Trophoblast cell (in vitro differentiated cells and primary cell): ENCODE results near the gene SGCD.

ENCODE experiments used
- DNase-seq, 2 donors: peaks; one replicate each; pipeline ENCODE4 v3.0.0-alpha.2; 2016
- H2AFZ ChIP-seq: 2 replicates; pipeline ENCODE4 v1.6.1; 2013; ENCODE audit warnings: low read length, moderate library complexity, mild to moderate bottlenecking; ENCODE audit not compliant: insufficient read depth, poor library complexity
- H2AK5ac ChIP-seq: 2 replicates; pipeline ENCODE4 v1.6.1; 2013; ENCODE audit warnings: mild to moderate bottlenecking, low read length
- H2BK120ac ChIP-seq: 2 replicates; pipeline ENCODE4 v1.6.1; 2013; ENCODE audit warnings: low read length, mild to moderate bottlenecking, moderate library complexity; ENCODE audit not compliant: insufficient read depth, poor library complexity
- H2BK12ac ChIP-seq: 2 replicates; pipeline ENCODE4 v1.6.1; 2013; ENCODE audit warnings: mild to moderate bottlenecking, low read length, moderate library complexity
- H2BK5ac ChIP-seq: 2 replicates; pipeline ENCODE4 v1.6.1; 2013; ENCODE audit warnings: low read length, low read depth, moderate library complexity, mild to moderate bottlenecking; ENCODE audit not compliant: poor library complexity
- H3K14ac ChIP-seq: 2 replicates; pipeline ENCODE4 v1.6.1; 2013; ENCODE audit warnings: mild to moderate bottlenecking, low read length
- H3K18ac ChIP-seq: 2 replicates; pipeline ENCODE4 v1.6.1; 2013; ENCODE audit warnings: mild to moderate bottlenecking, low read length
- H3K23ac ChIP-seq: 2 replicates; pipeline ENCODE4 v1.6.1; 2013; ENCODE audit warnings: low read length
- H3K27ac ChIP-seq: 2 replicates; pipeline ENCODE4 v1.5.1; 2013; ENCODE audit warnings: low read depth, mild to moderate bottlenecking, inconsistent platforms, low read length, moderate library complexity
- H3K27me3 ChIP-seq: 2 replicates; pipeline ENCODE4 v1.6.1; 2013; ENCODE audit warnings: inconsistent platforms, mild to moderate bottlenecking, low read length, moderate library complexity; ENCODE audit not compliant: insufficient read depth
- H3K36me3 ChIP-seq, 2 experiments: 1 replicate in 1 of 2; 2 replicates in 1 of 2; pipeline ENCODE4 v1.6.1; 2013; ENCODE audit warnings: low read length in 2 of 2, mild to moderate bottlenecking in 2 of 2, moderate library complexity in 1 of 2; ENCODE audit not compliant: insufficient read depth in 2 of 2, control insufficient read depth in 1 of 2
- H3K4ac ChIP-seq: 2 replicates; pipeline ENCODE4 v1.6.1; 2013; ENCODE audit warnings: low read depth, mild to moderate bottlenecking, low read length, moderate library complexity
- H3K4me1 ChIP-seq, 2 experiments: 1 replicate in 1 of 2; 2 replicates in 1 of 2; pipeline ENCODE4 v1.6.1; 2013; ENCODE audit warnings: low read length in 2 of 2, mild to moderate bottlenecking in 2 of 2, moderate library complexity in 1 of 2; ENCODE audit not compliant: insufficient read depth in 2 of 2, control insufficient read depth in 1 of 2
- H3K4me2 ChIP-seq: 2 replicates; pipeline ENCODE4 v1.6.1; 2013; ENCODE audit warnings: inconsistent platforms, mild to moderate bottlenecking, low read length, moderate library complexity
- H3K4me3 ChIP-seq: 2 replicates; pipeline ENCODE4 v1.5.1; 2013; ENCODE audit warnings: mild to moderate bottlenecking, low read depth, low read length, inconsistent platforms
- H3K79me1 ChIP-seq: one replicate; pipeline ENCODE4 v1.6.1; 2013; ENCODE audit warnings: low read length
- H3K79me2 ChIP-seq: 2 replicates; pipeline ENCODE4 v1.6.1; 2013; ENCODE audit warnings: low read length, mild to moderate bottlenecking; ENCODE audit not compliant: control insufficient read depth, insufficient read depth, poor library complexity
- H3K9ac ChIP-seq: 2 replicates; pipeline ENCODE4 v1.6.1; 2013; ENCODE audit warnings: mild to moderate bottlenecking, low read length
- H3K9me3 ChIP-seq: 2 replicates; pipeline ENCODE4 v1.6.1; 2013; ENCODE audit warnings: low read depth, mild to moderate bottlenecking, control low read depth, inconsistent platforms, low read length; ENCODE audit not compliant: insufficient read depth
- H4K12ac ChIP-seq: 2 replicates; pipeline ENCODE4 v1.6.1; 2013; ENCODE audit warnings: low read depth, mild to moderate bottlenecking, low read length, moderate library complexity
- H4K8ac ChIP-seq: 2 replicates; pipeline ENCODE4 v1.6.1; 2013; ENCODE audit warnings: low read depth, mild to moderate bottlenecking, low read length, moderate library complexity
- H4K91ac ChIP-seq: one replicate; pipeline ENCODE4 v1.6.1; 2013; ENCODE audit warnings: low read depth, mild to moderate bottlenecking, low read length, moderate library complexity
- WGBS: extraction: QIAGEN DNeasy Blood & Tissue Kit; methylation state at CpG from one replicate; pipeline ENCODE4 v1.1.7; 2013; ENCODE audit warnings: missing lambda C conversion rate; ENCODE audit not compliant: insufficient read length, insufficient coverage; ENCODE audit errors: extremely low coverage; 5-methylcytosine and 5-hydroxymethylcytosine counted together

The SGCD gene

GRCh38 chr5:156356238-156356637 is 29.3 kb downstream of the SGCD start:
- Histone ChIP-seq H3K4me3 (no peak overlapping the region), H2BK12ac (no peak overlapping the region), H3K27me3 (no peaks in the 10 kb centered on the region), H3K79me2 (no peaks in the 10 kb centered on the region), H3K4me2 (no peak overlapping the region), H3K4ac (no peak overlapping the region), H3K79me1 (no peaks in the 10 kb centered on the region), H3K9me3 (no peaks in the 10 kb centered on the region), H2AFZ (no peak overlapping the region), H2BK5ac (no peak overlapping the region), H2BK120ac (no peak overlapping the region), H3K18ac (no peak overlapping the region), H3K23ac (no peak overlapping the region), H2AK5ac (no peak overlapping the region), H3K4me1 (no peaks in the 10 kb centered on the region), H3K36me3 (no peaks in the 10 kb centered on the region), H4K8ac (no peak overlapping the region), H3K9ac (no peak overlapping the region), H3K27ac (no peak overlapping the region), H4K91ac (no peak overlapping the region), H4K12ac (no peak overlapping the region), H3K14ac (no peak overlapping the region)
- peak in 1 of 2 donors; percentile 23 for DNase-seq
- no CpG with 5 or more reads among the region's 2 CpGs for WGBS

GRCh38 chr5:156359476-156359875 is 32.5 kb downstream of the SGCD start:
- H2BK12ac ChIP-seq = no peak overlapping the region
- no peak overlapping the region for H3K4ac ChIP-seq
- no CpG with 5 or more reads among the region's 1 CpG for WGBS
- H3K79me1 ChIP-seq = no peaks in the 10 kb centered on the region
- H3K14ac ChIP-seq = no peak overlapping the region
- no peak overlapping the region for H3K9ac ChIP-seq
- H2BK5ac ChIP-seq = no peak overlapping the region
- no peak overlapping the region for H3K4me2 ChIP-seq
- no peaks in the 10 kb centered on the region for H3K9me3 ChIP-seq
- H2AK5ac ChIP-seq = no peak overlapping the region
- H3K36me3 ChIP-seq = no peaks in the 10 kb centered on the region
- H3K79me2 ChIP-seq = no peaks in the 10 kb centered on the region
- no peak overlapping the region for H2BK120ac ChIP-seq
- H3K4me3 ChIP-seq = no peak overlapping the region
- H3K4me1 ChIP-seq = no peaks in the 10 kb centered on the region
- no peak overlapping the region for H3K23ac ChIP-seq
- no peak overlapping the region for H3K18ac ChIP-seq
- H2AFZ ChIP-seq = no peak overlapping the region
- H4K91ac ChIP-seq = no peak overlapping the region
- no peak overlapping the region for H3K27ac ChIP-seq
- H4K12ac ChIP-seq = no peak overlapping the region
- H4K8ac ChIP-seq = no peak overlapping the region
- DNase-seq = peak; percentile 3 to 49
- H3K27me3 ChIP-seq = no peaks in the 10 kb centered on the region

GRCh38 chr5:156361436-156362109 is 34.6 kb downstream of the SGCD start:
- H3K23ac ChIP-seq = no peak overlapping the region
- H3K27ac ChIP-seq = no peak overlapping the region
- H3K4me2 ChIP-seq = no peak overlapping the region
- no peak overlapping the region for H2BK120ac ChIP-seq
- no peak overlapping the region for H2BK12ac ChIP-seq
- H2BK5ac ChIP-seq = no peak overlapping the region
- no peak overlapping the region for H2AFZ ChIP-seq
- H3K79me1 ChIP-seq = no peaks in the 10 kb centered on the region
- no peak overlapping the region for H4K91ac ChIP-seq
- no peak overlapping the region for H3K14ac ChIP-seq
- no peak overlapping the region for H4K8ac ChIP-seq
- H3K27me3 ChIP-seq = no peaks in the 10 kb centered on the region
- no peak overlapping the region for H4K12ac ChIP-seq
- no peaks in the 10 kb centered on the region for H3K79me2 ChIP-seq
- no peak overlapping the region for H3K18ac ChIP-seq
- no peaks in the 10 kb centered on the region for H3K36me3 ChIP-seq
- no peak overlapping the region for H2AK5ac ChIP-seq
- no peak for DNase-seq
- no peak overlapping the region for H3K4ac ChIP-seq
- WGBS = no CpG with 5 or more reads among the region's 3 CpGs
- no peaks in the 10 kb centered on the region for H3K4me1 ChIP-seq
- no peak overlapping the region for H3K4me3 ChIP-seq
- H3K9me3 ChIP-seq = no peaks in the 10 kb centered on the region
- H3K9ac ChIP-seq = no peak overlapping the region

DNA sequence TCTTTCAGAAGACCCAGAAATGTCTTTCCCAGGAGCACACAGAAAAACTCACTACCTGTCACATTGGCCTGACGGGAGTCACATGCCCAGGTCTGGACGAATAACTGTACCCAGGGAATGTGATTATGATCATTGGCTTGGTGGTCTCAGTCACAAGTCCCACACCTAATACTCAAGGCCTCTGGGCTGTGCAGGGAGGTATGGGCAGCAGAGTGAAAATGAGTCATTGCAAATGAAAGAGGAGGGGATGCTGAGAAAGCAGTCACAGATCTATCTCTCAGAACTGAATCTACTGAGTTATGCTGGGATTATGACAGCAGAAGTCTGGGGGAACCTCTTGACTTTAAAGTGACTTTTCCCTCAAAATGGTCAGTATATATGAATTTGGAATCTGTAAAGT is 36.9 kb downstream of the SGCD start:
- no peak overlapping the region for H3K4ac ChIP-seq
- DNase-seq = no peak
- H3K14ac ChIP-seq = no peak overlapping the region
- H3K9ac ChIP-seq = no peak overlapping the region
- no peaks in the 10 kb centered on the region for H3K27me3 ChIP-seq
- no peak overlapping the region for H2BK120ac ChIP-seq
- no peak overlapping the region for H4K8ac ChIP-seq
- H3K4me2 ChIP-seq = no peak overlapping the region
- no peak overlapping the region for H2AK5ac ChIP-seq
- no peak overlapping the region for H3K23ac ChIP-seq
- no peak overlapping the region for H2BK12ac ChIP-seq
- no peaks in the 10 kb centered on the region for H3K79me1 ChIP-seq
- WGBS = no CpG with 5 or more reads among the region's 2 CpGs
- H2BK5ac ChIP-seq = no peak overlapping the region
- H3K27ac ChIP-seq = no peak overlapping the region
- H3K18ac ChIP-seq = no peak overlapping the region
- H3K9me3 ChIP-seq = no peaks in the 10 kb centered on the region
- H3K4me3 ChIP-seq = no peak overlapping the region
- H4K91ac ChIP-seq = no peak overlapping the region
- H2AFZ ChIP-seq = no peak overlapping the region
- no peaks in the 10 kb centered on the region for H3K4me1 ChIP-seq
- no peak overlapping the region for H4K12ac ChIP-seq
- H3K36me3 ChIP-seq = no peaks in the 10 kb centered on the region
- no peaks in the 10 kb centered on the region for H3K79me2 ChIP-seq
